ENCODE data around the gene ROPN1L.

The ROPN1L gene

DNA sequence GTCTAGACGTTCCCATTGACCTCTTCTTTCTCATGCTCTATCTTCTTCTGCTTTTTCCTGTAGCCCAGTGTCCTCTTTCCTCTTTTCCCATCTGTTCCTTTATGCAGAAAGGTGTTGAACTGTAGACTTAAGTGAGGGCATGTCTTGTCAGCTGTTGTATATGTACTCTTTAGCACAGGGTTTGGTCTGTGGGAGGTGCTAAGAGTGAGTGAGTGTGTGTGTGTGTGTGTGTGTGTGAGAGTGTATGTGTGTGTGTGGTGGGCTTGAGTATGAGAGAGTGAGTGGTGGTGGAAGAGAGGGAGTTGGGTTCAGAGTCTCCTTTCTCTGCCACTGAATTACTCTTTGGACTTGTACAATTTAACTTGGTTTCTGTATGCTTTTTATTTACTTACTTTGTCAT lies 10.3 kb upstream of the ROPN1L start:
- DNase-seq = no peak

DNA sequence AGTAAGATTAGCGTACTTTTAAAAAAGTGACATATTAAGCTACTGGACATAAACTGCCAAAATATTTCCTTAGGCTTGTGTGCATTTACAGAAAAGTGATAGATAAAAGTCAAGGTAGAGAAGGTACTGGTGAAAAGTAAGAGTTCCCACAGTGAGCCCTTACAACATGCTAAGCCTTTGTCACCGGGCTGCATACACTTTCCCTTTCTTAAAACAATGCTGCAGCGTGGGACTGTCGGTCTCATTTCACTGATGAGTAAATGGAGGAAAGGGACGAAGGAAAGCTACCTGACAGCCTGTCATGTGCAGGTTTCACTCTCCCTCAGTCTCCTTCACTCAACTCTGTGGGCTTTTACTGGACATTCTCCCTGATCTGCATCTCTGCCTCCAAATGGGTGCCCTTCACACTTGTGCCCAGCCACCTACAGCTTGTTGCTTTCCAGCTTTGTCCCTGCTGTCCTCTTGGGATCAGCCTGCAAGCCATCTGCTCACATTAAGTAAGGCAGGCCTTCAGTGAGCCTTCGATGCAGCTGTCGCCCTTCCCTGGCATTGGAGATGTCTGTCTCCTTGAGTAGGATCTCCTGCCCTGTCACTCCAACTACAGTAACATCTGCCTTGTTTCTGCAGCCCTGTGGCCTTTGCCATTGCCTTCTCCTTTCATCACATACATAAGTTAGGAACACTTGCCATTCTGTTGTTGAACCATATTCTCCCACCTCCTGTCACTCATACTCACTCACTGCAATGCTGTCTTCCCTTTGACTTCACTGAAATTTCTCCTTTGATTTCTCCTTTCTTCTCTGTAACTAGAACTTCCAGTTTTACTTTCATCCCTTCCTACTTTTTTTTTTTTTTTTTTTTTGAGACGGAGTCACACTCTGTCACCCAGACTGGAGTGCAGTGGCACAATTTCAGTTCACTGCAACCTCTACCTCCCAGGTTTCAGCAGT lies 9.3 kb upstream of the ROPN1L start:
- DNase-seq = peak in 1 of 2 experiments; percentile 63

DNA sequence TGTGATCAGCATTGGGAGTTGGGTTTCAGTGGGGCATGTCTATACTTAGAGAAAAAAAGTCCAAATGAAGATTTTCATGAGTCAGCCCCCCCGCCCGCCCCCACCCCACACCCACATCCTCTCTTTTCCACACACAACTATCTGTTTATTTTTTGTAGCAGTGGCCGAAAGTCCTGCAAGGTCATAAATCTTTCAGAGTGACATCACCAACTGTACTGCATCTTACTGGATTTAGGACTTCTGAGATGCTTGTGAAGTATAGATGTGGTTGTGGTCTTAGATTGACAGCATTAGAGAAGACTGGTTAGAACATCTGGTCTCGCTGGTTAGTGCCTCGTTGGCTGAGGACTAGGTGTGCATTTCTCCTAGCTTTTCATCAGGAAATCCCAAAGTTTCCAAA lies 7.3 kb upstream of the ROPN1L start:
- DNase-seq = no peak

DNA sequence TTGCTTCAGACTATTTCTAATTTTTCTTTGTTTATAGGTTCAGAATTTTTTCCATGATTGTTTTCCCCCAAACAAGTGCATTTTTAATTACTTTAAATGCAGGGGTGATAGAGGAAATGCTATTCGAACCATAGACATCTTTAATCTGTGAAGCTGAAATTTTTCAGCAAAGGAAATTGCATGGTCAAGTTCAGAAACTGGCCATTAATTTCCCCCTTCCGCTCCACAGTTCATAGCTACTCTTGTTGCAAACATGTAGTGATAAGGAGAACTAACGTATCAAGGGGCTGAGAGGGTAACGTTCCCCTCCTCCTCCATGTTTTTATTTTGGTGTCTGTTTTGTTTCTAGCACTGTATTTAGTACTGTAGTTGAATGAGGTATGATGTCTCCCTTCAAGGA lies 3.4 kb upstream of the ROPN1L start:
- DNase-seq = no peak

DNA sequence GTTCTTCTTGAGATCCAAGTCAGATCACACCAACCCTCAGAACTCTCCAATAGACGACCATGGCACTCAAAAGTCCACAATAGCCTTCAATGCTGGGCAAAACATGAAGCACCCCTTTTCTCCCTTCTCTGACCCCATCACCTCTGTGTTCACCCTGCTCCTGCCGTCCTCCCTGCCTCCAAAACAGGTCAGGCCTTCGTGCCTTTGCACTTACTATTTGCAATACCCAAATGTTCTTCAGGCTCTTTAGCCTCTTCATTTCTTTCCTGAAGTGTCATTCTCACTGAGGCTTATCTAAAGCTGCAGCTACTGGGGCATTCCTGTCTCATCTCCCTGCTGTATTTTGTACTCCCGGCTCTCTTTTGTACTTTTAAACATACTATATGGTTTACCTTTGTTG lies 2.0 kb upstream of the ROPN1L start:
- DNase-seq = no peak

DNA sequence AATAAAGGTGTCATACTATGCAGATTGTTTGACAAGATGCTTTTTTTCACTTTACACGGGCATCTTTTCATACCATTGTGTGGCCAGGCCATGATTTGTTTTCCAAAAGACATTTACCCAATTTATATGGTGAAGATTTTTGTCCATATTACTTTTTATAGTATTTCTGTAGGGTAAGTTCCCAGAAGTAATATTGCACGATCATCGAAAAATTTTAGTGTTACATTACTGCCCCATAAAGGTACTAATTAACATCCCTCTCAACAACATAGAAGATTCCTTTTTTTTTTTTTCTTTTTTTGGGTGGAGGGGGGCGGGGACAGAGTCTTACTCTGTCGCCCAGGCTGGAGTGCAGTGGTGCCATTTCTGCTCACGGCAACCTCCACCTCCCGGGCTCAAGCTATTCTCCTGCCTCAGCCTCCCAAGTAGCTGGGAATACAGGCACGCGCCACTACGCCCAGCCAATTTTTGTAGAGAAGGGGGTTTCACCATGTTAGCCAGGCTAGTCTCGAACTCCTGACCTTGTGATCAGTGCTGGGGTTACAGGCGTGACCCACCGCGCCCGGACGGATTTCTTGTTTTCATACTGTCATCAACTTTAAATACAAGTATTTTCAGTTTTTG lies 1.2 kb upstream of the ROPN1L start:
- DNase-seq = no peak

DNA sequence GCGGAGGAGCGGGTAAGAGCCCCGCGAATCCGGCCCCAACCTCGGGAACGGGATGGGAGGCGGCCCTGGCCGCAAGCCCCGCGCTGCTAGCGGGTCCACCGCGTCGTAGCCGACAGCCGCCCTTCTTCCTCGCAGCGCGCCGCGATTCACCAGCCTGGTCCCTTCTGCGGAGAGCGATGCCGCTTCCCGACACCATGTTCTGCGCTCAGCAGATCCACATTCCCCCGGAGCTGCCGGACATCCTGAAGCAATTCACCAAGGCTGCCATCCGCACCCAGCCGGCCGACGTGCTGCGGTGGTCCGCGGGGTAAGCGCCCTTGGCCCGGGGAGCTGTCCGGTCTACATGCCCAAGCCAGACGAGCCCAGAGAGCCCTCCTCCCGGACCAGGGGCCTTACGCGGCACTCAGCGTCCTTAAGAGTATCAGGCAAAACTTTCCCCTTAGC lies 335 bp downstream of the ROPN1L start:
- DNase-seq = no peak

DNA sequence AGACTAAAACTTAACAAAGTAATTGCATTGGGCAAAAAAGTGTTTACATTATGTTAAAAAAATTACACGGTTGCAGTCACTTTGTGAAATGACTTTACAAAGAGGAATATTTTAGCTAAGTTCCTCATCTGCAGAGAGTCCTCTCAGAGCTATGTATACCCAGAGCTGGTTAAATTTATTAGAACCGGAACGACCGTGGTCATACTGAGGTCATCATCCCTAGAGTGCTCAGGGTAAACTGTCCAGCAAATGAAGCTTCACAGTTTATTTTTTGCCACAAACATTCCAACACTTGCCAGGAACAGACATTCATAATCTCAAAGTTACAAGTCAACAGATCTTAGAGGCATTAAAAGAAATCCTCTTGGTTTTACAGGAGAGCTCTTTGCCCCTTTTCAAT lies 897 bp downstream of the ROPN1L start:
- no peak for DNase-seq

DNA sequence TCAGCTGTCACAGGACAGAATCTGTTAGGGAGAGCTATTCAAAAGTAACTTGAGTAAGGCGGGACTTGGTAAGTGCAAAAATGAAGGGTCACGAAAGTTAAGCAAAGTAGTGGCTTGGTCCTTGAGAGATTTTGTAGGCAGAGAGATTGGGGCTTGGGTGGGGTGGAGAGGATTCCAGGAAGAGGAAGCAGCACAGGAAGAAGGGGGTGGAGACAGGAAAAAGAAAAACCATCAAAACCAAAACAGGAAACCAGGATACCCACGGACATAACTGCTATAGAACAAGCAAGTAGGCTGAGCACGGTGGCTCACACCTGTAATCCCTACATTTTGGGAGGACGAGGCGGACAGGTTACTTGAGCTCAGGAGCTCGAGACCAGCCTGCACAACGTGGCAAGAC lies 3.7 kb downstream of the ROPN1L start:
- no peak for DNase-seq

DNA sequence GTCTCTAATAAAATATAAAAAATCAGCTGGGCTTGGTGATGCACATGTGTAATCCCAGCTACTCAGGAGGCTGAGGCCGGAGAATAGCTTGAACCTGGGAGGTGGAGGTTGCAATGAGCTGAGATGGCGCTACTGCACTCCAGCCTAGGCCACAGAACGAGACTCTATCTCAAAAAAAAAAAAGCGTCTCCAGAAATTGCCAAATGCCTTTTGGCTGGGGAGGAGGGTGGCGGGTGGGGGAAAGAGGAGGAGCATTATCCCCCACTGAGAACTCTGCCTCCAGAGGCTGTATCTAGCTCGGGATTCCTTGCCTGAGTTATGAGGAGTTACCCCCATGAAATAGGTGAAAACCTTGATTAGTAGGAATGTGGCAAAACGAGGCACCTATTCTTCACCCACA lies 4.8 kb downstream of the ROPN1L start:
- DNase-seq = no peak

DNA sequence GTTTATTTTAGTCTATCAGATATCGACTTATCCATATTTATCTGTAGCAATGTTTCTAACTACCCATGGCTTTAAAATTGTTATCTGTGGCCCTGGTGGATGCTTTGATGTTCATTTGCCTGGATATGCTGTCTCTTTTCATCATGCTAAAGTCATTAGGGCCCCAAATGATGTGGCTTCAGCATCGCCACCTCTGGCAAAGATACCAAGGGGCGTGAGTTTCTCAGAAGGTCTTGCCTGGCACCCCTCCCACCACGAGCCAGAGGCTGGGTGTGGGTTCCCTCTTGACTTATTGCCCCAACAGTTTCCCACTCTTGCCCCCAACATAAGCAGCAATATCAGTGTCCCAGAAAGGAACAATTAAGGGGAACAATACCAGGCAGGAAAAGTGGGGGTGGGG lies 5.4 kb downstream of the ROPN1L start:
- no peak for DNase-seq

DNA sequence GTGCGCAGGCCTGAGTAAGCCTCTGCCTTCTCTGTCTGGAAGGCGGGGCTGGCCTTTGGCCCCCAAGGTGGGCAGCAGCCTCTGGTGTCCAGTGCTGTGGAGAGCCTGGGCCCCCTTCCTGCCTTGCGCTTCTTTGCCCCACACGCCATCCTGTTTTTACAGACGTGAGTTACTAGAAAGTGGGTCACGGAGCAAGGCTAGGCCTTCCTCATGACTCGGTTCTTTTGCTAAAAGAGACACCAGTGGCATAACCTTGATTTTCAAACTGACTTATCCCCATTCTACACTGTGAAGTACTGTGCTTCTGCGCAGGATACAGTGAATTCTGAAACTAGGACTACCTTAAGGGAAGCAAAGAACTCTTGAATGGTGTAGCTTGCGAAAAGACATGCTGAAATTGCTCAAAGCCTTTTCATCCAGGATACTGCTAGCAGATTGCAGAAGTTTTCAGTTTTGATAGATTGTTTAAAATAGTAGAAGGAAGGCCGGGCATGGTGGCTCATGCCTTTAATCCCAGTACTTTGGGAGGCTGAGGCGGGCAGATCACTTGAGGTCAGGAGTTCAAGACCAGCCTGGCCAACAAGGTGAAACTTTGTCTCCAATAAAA lies 7.2 kb downstream of the ROPN1L start:
- DNase-seq = no peak

DNA sequence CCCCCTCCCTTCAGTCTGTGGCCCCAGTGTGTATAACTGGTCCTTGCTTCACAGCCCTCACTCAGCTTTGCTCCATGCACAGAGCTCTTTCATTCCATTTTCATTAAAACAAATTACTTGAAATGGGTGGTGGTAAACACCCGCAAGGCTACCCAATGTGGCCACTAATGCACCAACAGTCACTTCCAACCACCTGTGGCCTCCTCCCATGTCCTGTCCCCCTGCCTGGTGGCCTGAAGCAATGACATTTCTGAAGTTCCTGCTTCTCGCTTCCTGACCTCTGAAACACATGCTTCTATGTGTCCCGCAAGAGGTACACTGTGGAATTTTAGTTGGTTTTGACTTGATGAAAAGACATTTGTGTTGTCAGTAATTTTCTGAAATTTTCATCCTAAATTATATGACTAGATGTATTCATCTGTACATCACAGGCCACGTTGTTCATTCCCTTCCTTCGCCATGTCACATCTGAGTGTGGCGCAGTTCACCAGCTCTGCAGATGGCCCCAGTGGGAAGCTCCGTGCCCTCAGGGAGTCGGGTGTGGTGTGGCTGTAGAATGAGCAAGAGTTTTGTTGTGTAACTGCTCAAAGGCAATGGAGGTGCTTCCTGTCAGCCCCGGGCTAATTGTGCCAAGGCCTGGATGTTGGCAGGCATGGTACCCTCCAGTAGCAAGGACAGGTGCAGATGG lies 9.6 kb downstream of the ROPN1L start:
- DNase-seq = no peak

DNA sequence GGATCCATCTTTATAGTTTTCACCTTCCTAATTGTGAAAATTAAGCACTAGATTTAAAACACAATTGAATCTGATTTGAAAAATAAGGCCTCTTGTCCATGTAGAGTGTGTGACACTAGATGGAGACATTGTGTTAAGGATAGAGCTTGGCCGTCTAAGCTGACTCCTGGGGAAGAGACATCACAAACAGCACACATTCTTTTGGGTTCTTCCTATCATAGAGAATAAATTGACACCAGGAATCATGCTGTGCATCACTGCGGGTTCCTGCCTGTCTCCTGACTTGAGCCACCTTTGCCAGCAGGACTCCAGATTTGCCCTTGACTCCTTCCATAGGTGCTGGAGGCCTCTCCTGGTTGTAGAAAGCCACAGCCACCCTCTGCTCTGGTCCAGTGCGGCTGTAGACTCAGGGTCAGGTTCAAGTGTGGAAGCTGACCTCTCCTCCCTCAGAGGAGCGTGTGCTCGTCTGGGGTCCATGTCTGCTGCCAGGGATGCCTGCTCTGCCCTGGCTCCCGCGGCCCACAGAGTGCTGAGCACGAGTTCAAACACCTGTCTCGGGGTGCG lies 11.2 kb downstream of the ROPN1L start:
- DNase-seq = peak; percentile 91 to 93

DNA sequence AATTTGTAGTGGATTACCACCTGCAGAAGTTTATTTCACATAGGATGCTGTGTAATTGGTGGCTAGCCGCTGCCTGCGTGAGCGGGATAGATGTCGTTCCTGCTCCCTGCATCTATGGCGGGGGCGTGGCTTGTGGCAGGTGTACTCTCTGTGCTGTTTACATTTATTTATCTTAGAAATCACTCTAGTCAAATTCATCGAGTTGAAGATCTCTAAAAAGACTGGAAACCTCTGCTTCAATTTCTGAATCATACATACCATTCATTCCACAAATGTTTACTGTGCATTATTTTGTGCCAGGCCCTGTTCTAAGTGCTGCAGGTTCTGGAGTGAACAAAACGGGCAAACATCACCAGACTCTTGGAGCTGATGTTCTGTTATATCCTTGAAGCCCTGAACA lies 11.9 kb downstream of the ROPN1L start:
- DNase-seq = no peak

DNA sequence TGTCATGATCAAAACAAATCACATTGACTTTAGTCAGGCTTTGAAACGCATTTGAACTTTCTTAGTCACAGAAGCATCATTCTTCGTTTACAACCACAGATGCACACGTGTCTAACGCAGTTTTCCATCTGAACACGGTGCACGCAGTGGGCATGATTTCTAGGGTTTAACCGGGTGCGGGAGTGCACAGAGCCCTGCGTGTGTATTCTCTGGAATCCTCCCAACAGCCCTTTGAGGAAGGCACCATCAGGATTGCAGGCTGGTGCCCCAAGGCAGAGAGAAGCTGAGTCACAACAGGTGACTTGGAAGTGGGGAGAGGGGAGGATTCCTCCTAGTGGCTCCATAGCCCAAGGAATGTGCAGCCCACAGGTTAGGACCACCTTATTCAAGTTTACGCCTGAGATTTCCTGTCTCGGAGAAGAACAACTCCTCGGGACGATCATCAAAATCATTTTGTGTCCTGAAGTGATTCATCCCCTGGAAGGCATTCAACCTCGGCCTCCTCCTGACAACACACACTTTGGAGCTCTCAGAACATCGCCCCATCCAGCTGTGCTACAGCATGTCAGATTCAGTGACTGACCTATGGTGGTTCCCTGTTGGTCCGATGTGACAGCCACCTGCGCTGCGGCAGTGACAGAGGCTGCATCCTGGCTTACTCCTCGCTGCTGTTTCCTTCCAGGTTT lies 13.1 kb downstream of the ROPN1L start:
- no peak for DNase-seq

DNA sequence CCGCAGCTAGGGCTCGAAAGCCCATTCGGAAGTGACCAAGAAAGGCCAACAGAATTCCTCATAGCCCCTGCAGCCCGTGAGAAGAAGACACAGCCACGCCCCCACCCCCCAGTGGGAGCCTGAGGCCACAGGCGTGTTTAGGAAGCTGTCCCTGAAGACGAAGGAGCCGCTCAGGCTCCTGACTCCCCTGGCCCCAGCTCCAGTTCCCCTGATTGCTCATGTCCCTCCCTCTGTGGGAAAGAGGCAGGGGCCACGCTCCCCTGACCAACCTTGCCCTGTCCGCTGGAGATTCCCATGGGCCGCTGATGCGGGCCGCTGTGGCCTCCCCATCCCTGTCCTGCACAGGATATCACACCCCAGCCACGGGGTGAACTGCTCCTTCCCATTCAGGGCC lies 13.6 kb downstream of the ROPN1L start:
- no peak for DNase-seq

DNA sequence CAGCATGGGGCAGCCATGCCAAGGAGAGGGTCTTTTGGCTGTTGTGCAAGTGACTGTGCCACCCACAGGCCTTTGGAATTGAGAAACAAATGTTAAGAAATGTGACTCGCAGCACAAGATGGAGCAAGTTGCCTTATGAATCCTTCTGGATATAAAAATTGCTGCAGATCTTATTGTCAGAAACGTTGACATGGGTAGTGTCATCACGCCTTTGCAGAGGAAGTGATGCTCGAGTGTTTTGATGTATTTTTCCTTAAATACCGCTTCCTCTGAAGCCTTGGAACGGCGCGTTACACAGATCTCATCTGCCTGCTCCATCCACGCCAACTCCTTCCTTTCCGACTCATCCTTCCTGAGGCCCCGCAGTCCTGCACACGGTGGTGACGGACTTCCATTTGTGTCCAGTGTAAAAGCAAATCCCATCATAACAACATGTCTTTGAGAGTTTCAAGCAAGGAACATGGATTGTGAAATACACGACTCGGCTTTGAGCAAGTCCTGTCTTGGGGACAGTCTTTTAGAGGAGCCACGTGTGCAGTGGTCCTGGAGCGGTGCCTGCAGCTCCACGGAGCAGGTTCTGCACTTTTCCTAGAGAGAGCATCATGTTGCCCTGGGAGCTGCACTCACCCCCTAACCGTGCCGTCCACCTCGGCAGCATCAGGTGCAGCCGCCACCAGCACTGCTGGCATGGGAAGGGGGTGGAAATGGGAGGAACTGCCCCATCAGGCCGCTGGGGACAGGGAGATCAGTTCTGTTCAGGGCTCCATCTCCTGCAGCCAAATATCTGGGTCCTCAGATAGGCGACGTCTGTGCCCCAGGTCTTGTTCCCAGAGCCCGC lies 15.1 kb downstream of the ROPN1L start:
- peak in 1 of 2 experiments; percentile 57 for DNase-seq

DNA sequence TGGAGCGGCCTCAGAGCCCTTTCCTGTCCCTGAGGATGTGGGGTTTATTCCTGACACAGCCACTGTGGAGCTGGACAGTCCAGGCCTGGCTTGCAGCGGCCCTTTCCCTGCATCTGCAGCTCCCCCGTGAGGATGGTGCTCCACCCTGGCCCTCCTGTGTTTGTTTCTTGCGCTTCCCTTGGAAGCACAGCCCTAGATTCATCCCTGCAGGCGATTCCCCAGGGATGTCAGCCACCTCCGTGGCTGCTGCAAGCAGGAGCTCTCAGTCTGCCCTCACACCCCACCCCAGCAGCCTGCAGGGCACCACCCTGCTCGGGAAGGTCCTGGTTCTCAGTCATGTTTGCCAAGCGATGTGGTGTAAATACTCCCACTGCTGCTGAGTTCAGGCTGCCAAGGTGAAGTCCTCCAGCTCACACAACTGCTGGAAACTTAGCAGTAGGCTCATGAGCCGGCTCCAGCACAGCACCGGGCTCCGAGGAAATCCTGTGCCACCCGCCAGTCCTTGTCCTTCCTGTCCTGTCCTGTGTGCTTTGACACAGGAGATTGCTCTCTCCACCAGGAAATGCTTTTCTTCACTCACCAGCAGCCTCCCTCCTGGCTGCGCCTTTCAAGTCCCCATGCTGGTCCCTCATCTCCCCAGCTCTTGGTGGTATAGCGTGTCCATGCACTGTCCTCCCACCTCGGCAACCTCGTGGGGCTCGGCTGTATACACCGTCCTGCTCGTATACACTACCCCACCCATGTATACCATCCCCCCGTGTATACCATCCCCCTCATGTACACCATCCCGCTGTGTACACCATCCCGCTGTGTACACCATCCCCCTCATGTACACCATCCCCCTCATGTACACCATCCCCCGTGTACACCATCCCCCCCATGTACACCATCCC lies 16.2 kb downstream of the ROPN1L start:
- DNase-seq = peak in 1 of 2 experiments; percentile 77

Measured in NCI-H446 (cell line).